Measurements from ENCODE around the gene NMD3.

DNA sequence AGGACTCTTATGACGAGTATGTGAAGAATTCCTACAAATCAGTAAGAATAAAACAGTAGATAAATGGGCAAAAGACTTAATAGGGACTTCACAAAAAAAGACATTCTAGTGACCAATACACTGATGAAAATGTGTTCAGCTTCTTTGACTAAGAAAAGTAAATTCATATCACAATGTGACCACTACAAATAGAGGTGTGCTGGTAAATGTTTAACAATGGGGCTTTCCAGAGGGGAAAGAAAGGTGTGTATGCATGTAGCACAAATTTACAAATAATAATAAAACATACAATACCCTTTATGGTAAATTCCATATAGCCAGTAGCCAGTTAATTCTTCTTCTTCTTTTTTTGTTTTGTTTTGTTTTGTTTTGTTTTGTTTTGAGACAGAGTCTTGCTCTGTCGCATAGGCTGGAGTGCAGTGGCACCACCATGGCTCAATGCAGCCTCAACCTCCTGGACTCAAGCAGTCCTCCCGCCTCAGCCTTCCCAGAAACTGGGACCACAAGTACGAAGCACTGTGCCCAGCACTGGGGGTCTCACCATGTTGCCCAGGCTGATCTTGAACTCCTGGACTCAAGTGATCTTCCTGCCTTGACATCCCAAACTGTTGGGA, 17.5 kb upstream of the NMD3 start:
- TF ChIP-seq, protein P1, sequence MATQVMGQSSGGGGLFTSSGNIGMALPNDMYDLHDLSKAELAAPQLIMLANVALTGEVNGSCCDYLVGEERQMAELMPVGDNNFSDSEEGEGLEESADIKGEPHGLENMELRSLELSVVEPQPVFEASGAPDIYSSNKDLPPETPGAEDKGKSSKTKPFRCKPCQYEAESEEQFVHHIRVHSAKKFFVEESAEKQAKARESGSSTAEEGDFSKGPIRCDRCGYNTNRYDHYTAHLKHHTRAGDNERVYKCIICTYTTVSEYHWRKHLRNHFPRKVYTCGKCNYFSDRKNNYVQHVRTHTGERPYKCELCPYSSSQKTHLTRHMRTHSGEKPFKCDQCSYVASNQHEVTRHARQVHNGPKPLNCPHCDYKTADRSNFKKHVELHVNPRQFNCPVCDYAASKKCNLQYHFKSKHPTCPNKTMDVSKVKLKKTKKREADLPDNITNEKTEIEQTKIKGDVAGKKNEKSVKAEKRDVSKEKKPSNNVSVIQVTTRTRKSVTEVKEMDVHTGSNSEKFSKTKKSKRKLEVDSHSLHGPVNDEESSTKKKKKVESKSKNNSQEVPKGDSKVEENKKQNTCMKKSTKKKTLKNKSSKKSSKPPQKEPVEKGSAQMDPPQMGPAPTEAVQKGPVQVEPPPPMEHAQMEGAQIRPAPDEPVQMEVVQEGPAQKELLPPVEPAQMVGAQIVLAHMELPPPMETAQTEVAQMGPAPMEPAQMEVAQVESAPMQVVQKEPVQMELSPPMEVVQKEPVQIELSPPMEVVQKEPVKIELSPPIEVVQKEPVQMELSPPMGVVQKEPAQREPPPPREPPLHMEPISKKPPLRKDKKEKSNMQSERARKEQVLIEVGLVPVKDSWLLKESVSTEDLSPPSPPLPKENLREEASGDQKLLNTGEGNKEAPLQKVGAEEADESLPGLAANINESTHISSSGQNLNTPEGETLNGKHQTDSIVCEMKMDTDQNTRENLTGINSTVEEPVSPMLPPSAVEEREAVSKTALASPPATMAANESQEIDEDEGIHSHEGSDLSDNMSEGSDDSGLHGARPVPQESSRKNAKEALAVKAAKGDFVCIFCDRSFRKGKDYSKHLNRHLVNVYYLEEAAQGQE (IDR thresholded peaks at IDR 0.05) = no peak
- TF ChIP-seq POLR2A (IDR thresholded peaks at IDR 0.05; ENCODE audit: low read length) (no peak), CTCF (IDR thresholded peaks at IDR 0.05) (no peak), MAFK (IDR thresholded peaks at IDR 0.05; ENCODE audit: partially characterized antibody) (no peak), EP300 (IDR thresholded peaks at IDR 0.05) (no peak), RCOR1 (IDR thresholded peaks at IDR 0.05; ENCODE audit: low read depth, low read length) (no peak), JUN (IDR thresholded peaks at IDR 0.05) (no peak), HDAC2 (IDR thresholded peaks at IDR 0.05) (no peak), RAD21 (conservative IDR thresholded peaks at IDR 0.05 in 1 of 2, IDR thresholded peaks at IDR 0.05 in 1 of 2) (no peak), SMC3 (IDR thresholded peaks at IDR 0.05) (no peak), MAX (IDR thresholded peaks at IDR 0.05) (no peak), MYC (IDR thresholded peaks at IDR 0.05; ENCODE audit: borderline replicate concordance, low read length) (no peak)
- TF ChIP-seq, protein P2, sequence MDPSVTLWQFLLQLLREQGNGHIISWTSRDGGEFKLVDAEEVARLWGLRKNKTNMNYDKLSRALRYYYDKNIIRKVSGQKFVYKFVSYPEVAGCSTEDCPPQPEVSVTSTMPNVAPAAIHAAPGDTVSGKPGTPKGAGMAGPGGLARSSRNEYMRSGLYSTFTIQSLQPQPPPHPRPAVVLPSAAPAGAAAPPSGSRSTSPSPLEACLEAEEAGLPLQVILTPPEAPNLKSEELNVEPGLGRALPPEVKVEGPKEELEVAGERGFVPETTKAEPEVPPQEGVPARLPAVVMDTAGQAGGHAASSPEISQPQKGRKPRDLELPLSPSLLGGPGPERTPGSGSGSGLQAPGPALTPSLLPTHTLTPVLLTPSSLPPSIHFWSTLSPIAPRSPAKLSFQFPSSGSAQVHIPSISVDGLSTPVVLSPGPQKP (IDR thresholded peaks at IDR 0.05; ENCODE audit: low read depth, low read length) = no peak
